ENCODE results near the gene STK39. TPM values are rescaled to one million over a fixed set of nuclear protein-coding genes. Genes with fewer than 3 reads are reported as not detected.

STK39 gene
- total RNA-seq, 1 experiment from 2014 or later: 2.9 TPM

DNA sequence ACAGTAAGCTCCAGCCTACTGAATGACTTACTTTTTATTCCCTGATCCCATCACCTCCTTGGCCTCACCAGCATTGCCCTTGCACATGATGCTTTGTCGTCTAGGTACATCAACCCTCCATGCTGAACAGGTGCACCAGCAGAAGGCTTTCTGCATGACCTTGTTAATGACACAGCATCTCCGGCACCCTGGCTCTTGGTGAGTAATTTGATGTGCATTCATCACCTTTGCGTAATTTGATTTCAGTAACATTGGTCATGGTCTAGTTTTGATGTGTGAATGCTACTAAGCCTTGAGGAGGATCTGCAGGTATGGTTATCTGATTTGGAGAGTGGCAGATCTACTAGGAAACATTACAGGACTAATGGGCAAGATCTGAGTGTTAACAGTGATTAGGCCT is 103.6 kb downstream of the STK39 start:
- H3K4me3 ChIP-seq (ENCODE audit: low read depth, low read length): no peak overlapping the region
- TF ChIP-seq, protein P1, sequence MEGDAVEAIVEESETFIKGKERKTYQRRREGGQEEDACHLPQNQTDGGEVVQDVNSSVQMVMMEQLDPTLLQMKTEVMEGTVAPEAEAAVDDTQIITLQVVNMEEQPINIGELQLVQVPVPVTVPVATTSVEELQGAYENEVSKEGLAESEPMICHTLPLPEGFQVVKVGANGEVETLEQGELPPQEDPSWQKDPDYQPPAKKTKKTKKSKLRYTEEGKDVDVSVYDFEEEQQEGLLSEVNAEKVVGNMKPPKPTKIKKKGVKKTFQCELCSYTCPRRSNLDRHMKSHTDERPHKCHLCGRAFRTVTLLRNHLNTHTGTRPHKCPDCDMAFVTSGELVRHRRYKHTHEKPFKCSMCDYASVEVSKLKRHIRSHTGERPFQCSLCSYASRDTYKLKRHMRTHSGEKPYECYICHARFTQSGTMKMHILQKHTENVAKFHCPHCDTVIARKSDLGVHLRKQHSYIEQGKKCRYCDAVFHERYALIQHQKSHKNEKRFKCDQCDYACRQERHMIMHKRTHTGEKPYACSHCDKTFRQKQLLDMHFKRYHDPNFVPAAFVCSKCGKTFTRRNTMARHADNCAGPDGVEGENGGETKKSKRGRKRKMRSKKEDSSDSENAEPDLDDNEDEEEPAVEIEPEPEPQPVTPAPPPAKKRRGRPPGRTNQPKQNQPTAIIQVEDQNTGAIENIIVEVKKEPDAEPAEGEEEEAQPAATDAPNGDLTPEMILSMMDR (IDR thresholded peaks at IDR 0.05; ENCODE audit: insufficient read depth in 1 of 2, low read depth in 1 of 2, low read length in 1 of 2, severe bottlenecking in 1 of 2, unreplicated experiment in 1 of 2): no peak
- Mint-ChIP-seq H3K4me1 (ENCODE audit: low read depth, unreplicated experiment) (no peaks in the 10 kb centered on the region), H3K27ac (ENCODE audit: unreplicated experiment) (no peak overlapping the region), H3K4me3 (ENCODE audit: unreplicated experiment) (no peak overlapping the region), H3K9me3 (ENCODE audit: unreplicated experiment) (no peaks in the 10 kb centered on the region), H3K27me3 (ENCODE audit: insufficient read depth, unreplicated experiment) (no peaks in the 10 kb centered on the region), H3K36me3 (ENCODE audit: insufficient read depth, unreplicated experiment) (no peaks in the 10 kb centered on the region)
- POLR2A ChIA-PET: no interaction called here
- CTCF ChIA-PET: no interaction called here
- intact Hi-C loops (cut with micrococcal nuclease; ENCODE audit: unreplicated experiment): no loop called here
- no peaks in the 10 kb centered on the region for H3K36me3 ChIP-seq (ENCODE audit: control insufficient read depth, insufficient read depth, low read length)
- no peaks in the 10 kb centered on the region for H3K9me3 ChIP-seq
- no TSS peak for BruUV-seq (replicated peaks)
- DNase-seq: no peak
- H3K27me3 ChIP-seq (replicated peaks; ENCODE audit: control insufficient read depth, insufficient read depth, low read length): no peaks in the 10 kb centered on the region
- H3K4me1 ChIP-seq: no peaks in the 10 kb centered on the region

DNA sequence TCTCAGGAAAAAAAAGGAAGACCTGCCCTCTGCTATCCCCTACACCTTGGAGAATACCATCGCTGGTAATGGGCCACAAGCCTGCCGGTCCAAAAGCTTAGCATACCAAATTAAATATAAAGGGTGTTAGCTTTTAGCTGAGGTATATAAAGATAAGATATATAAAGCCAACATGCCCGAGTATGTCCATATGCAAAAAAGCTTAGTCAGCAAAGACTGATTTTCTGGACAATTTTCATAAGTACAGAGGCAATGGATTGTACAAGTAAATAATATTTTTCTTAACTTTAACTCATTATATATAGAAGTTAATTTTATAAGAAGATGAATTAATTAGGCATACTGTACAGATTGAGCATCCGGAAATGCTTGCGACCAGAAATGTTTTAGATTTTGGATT is 106.5 kb downstream of the STK39 start:
- Mint-ChIP-seq H3K27ac (ENCODE audit: unreplicated experiment) (no peak overlapping the region), H3K9me3 (ENCODE audit: unreplicated experiment) (no peaks in the 10 kb centered on the region), H3K4me1 (ENCODE audit: low read depth, unreplicated experiment) (no peaks in the 10 kb centered on the region), H3K4me3 (ENCODE audit: unreplicated experiment) (no peak overlapping the region), H3K36me3 (ENCODE audit: insufficient read depth, unreplicated experiment) (no peaks in the 10 kb centered on the region), H3K27me3 (ENCODE audit: insufficient read depth, unreplicated experiment) (no peaks in the 10 kb centered on the region)
- Histone ChIP-seq H3K4me1 (no peaks in the 10 kb centered on the region), H3K4me3 (ENCODE audit: low read depth, low read length) (no peak overlapping the region), H3K9me3 (no peaks in the 10 kb centered on the region), H3K27me3 (replicated peaks; ENCODE audit: control insufficient read depth, insufficient read depth, low read length) (no peaks in the 10 kb centered on the region), H3K36me3 (ENCODE audit: control insufficient read depth, insufficient read depth, low read length) (no peaks in the 10 kb centered on the region)
- POLR2A ChIA-PET: no interaction called here
- intact Hi-C loops (cut with micrococcal nuclease; ENCODE audit: unreplicated experiment): no loop called here
- CTCF ChIA-PET: no interaction called here
- no peak for DNase-seq
- BruUV-seq (replicated peaks): no TSS peak
- TF ChIP-seq, protein P1 (IDR thresholded peaks at IDR 0.05; ENCODE audit: insufficient read depth in 1 of 2, low read depth in 1 of 2, low read length in 1 of 2, severe bottlenecking in 1 of 2, unreplicated experiment in 1 of 2): no peak

DNA sequence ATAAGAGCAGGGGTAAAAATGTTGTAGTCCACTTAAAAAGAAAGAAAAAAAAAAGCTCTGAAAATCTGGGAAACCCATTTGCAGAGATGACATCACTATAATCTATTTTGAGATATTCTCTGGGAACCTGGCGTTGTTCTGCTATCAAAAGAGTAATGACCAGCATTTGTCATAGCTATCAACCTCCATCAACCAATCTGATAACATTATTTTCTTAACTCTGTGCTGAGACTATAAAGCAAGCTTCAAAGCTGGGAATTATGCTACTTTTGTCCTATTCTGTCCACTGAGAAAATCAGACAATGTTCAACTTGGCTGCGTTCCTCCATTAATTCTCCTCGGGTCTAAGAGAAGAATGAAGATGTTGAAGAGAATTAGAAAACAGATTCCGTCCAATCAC is 107.5 kb downstream of the STK39 start:
- no peaks in the 10 kb centered on the region for H3K36me3 ChIP-seq (ENCODE audit: control insufficient read depth, insufficient read depth, low read length)
- intact Hi-C loops (cut with micrococcal nuclease; ENCODE audit: unreplicated experiment): no loop called here

More for the DNA sequence above, 107.5 kb downstream of the STK39 start:
- Mint-ChIP-seq H3K4me1 (ENCODE audit: low read depth, unreplicated experiment) (no peaks in the 10 kb centered on the region), H3K27ac (ENCODE audit: unreplicated experiment) (no peak overlapping the region), H3K27me3 (ENCODE audit: insufficient read depth, unreplicated experiment) (no peaks in the 10 kb centered on the region), H3K36me3 (ENCODE audit: insufficient read depth, unreplicated experiment) (no peaks in the 10 kb centered on the region), H3K4me3 (ENCODE audit: unreplicated experiment) (no peak overlapping the region), H3K9me3 (ENCODE audit: unreplicated experiment) (no peaks in the 10 kb centered on the region)
- Histone ChIP-seq H3K27me3 (replicated peaks; ENCODE audit: control insufficient read depth, insufficient read depth, low read length) (no peaks in the 10 kb centered on the region), H3K4me3 (ENCODE audit: low read depth, low read length) (no peak overlapping the region), H3K9me3 (no peaks in the 10 kb centered on the region), H3K4me1 (no peaks in the 10 kb centered on the region)
- TF ChIP-seq, protein P1 (IDR thresholded peaks at IDR 0.05; ENCODE audit: insufficient read depth in 1 of 2, low read depth in 1 of 2, low read length in 1 of 2, severe bottlenecking in 1 of 2, unreplicated experiment in 1 of 2): no peak
- ChIA-PET CTCF (no interaction called here), POLR2A (no interaction called here)
- DNase-seq: no peak
- BruUV-seq (replicated peaks): no TSS peak

Measured in Caco-2 (cell line).